ENCODE data around the gene PRKAB2.
"Not testable (repeated sequence)": the region's sequence is repeated elsewhere in the genome, so short reads cannot be mapped to it uniquely, and the experiment has no call there.

Gene PRKAB2

GRCh38 chr1:147111381-147112130 lies 60.7 kb downstream of the PRKAB2 start:
- in situ Hi-C loops (cut with HindIII; ENCODE audit: low sequenced_read_pairs), result no loop called here

DNA sequence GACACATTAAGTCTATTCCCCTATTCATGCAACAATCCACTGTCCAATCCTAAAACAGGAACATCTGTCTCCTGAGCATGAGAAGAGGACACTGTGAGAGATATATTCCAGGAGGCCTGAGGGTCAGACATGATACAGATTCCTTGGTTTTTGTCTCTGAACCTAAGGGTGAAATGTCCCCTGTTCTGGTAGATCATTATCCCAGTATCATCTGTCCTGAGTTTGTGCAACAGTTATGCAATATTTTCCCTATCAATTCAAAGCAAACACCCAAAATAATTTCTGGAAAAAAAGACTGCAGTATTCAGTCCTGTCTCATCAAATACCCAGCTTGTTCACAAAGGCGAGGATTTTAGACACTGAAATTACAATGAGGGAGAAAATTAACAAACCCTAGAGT lies 61.4 kb downstream of the PRKAB2 start:
- in situ Hi-C loops (cut with HindIII; ENCODE audit: low sequenced_read_pairs), result no loop called here

- in situ Hi-C loops (cut with HindIII; ENCODE audit: low sequenced_read_pairs), result no loop called here
These were observed 61.8 kb downstream of the PRKAB2 start for GRCh38 chr1:147110434-147110833.

- in situ Hi-C loops (cut with HindIII; ENCODE audit: low sequenced_read_pairs), result no loop called here
These were observed 62.5 kb downstream of the PRKAB2 start for GRCh38 chr1:147109762-147110161.

DNA sequence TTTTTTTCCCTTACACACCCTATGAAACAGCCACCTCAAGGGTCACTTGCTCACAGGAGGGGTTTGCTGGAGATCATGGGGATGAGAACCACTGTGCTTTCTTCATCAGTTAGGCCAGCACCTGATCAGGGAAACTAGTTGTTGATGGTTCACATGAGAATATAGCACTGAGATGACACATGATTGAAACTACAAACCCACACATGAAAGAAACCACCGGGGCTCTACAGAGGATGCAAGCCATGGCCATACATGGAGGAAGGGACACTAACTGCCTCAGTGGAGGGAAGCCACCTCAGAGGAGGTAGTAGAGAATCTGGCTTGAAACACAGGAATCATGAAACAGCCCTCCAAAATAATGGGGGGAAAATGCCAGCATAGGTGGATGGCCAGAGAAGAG lies 63.2 kb downstream of the PRKAB2 start:
- in situ Hi-C loops (cut with HindIII; ENCODE audit: low sequenced_read_pairs), result no loop called here

- in situ Hi-C loops (cut with HindIII; ENCODE audit: low sequenced_read_pairs), result not testable (repeated sequence)
These were observed 65.8 kb downstream of the PRKAB2 start for GRCh38 chr1:147106407-147106881.

- in situ Hi-C loops (cut with HindIII; ENCODE audit: low sequenced_read_pairs), result no loop called here
These were observed 66.4 kb downstream of the PRKAB2 start for GRCh38 chr1:147105909-147106308.

Measured in DLD1 (cell line).